SK-N-MC (cell line): ENCODE measurements around the gene ZNF462.

Experiments
- EZH2 ChIP-seq: fragments of 200-600 bp; sonication (generic); IDR thresholded peaks from one replicate; pipeline ENCODE4 v1.6.1; 2017; ENCODE audit warnings: antibody characterized with exemption
- FOXP2 ChIP-seq: optimal IDR thresholded peaks from 2 replicates; pipeline ENCODE3; 2011; ENCODE audit warnings: mild to moderate bottlenecking, moderate library complexity; ENCODE audit not compliant: insufficient read depth; ENCODE audit errors: extremely low read length, control extremely low read depth
- POLR2AphosphoS5 ChIP-seq: IDR thresholded peaks from 2 replicates; pipeline ENCODE4 v1.6.1; 2012; ENCODE audit warnings: mild to moderate bottlenecking, low read depth, low read length, borderline replicate concordance

GRCh38 chr9:107059220-107059619, 196.3 kb downstream of the ZNF462 start:
- TF ChIP-seq POLR2AphosphoS5 (no peak), EZH2 (no peak), FOXP2 (no peak)
